Measurements from ENCODE around the gene ATP2C2. TPM values are rescaled to one million over a fixed set of nuclear protein-coding genes. Genes with fewer than 3 reads are reported as not detected.

ATP2C2 gene
- total and polyA plus RNA-seq, 8 donors: 1.1 to 141 (median 4.2) TPM; not detected in 2

DNA sequence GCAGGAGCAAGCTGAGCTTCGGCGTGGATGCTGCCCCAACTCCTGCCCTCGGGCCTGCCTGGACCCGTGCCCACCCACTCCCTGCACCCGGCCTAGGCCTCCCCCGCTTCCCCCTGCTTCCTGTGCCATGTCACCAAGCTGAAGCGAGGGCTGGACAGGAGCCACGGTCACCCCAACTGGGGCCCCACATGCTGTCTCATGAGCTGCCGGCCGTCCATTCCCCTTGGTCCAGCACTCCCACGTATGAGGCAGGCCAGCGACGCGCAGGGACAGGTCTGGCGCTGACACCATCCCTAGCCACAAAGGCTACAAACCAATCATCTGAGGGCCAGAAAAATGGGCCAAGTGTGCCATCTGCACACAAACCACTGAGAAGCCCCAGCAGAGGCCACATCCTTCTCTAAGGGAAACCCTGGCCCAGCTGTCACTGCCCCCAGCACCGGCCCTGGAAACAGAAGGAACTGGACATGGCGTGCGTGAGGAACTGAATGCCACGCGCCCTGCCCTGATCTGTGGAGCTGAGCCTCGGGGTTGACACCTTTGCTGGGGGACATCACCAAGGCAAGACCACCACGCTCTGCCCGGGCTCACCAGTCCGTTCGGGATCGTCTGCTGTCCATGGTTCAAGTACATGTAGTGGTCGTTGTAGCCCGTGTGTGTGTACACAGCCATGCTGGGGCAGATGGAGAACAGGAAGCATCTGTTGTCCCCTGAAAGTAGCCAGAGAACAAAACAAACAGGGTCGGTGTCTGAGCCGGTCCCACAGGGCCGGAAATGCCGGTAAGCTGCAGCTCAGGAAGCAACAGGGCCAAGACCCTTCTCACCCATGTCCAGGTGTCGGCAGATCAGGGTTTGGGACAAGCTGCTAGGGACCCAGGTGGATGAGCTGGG is 113.9 kb downstream of the ATP2C2 start:
- intact Hi-C loops (cut with DNase I; ENCODE audit: low total_unique reads): loop anchor here (5.0 kb wide), 1 partner anchor 205 kb away; no protein-coding TSS in a partner anchor
- TF ChIP-seq POLR2A (IDR thresholded peaks at IDR 0.05): no peak
- TF ChIP-seq, protein P1, sequence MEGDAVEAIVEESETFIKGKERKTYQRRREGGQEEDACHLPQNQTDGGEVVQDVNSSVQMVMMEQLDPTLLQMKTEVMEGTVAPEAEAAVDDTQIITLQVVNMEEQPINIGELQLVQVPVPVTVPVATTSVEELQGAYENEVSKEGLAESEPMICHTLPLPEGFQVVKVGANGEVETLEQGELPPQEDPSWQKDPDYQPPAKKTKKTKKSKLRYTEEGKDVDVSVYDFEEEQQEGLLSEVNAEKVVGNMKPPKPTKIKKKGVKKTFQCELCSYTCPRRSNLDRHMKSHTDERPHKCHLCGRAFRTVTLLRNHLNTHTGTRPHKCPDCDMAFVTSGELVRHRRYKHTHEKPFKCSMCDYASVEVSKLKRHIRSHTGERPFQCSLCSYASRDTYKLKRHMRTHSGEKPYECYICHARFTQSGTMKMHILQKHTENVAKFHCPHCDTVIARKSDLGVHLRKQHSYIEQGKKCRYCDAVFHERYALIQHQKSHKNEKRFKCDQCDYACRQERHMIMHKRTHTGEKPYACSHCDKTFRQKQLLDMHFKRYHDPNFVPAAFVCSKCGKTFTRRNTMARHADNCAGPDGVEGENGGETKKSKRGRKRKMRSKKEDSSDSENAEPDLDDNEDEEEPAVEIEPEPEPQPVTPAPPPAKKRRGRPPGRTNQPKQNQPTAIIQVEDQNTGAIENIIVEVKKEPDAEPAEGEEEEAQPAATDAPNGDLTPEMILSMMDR (IDR thresholded peaks at IDR 0.05): no peak
- no peak for TF ChIP-seq EP300 (IDR thresholded peaks at IDR 0.05)
- no peak for TF ChIP-seq POLR2AphosphoS5 (IDR thresholded peaks at IDR 0.05)
- no peak overlapping the region for H3K4me3 ChIP-seq
- H3K9me3 ChIP-seq: no peaks in the 10 kb centered on the region
- no peaks in the 10 kb centered on the region for H3K4me1 ChIP-seq
- no peak overlapping the region for H3K27ac ChIP-seq
- no peaks in the 10 kb centered on the region for H3K27me3 ChIP-seq
- 75 to 87% (median 85%) methylated on average over 25 to 33 of the region's 33 CpGs for WGBS, 5 donors
- DNase-seq: peak in 1 of 2 donors; percentile 21
- H3K36me3 ChIP-seq: peaks cover 25 to 90% (median 88%) of the 10 kb centered on the region in 4 donors

DNA sequence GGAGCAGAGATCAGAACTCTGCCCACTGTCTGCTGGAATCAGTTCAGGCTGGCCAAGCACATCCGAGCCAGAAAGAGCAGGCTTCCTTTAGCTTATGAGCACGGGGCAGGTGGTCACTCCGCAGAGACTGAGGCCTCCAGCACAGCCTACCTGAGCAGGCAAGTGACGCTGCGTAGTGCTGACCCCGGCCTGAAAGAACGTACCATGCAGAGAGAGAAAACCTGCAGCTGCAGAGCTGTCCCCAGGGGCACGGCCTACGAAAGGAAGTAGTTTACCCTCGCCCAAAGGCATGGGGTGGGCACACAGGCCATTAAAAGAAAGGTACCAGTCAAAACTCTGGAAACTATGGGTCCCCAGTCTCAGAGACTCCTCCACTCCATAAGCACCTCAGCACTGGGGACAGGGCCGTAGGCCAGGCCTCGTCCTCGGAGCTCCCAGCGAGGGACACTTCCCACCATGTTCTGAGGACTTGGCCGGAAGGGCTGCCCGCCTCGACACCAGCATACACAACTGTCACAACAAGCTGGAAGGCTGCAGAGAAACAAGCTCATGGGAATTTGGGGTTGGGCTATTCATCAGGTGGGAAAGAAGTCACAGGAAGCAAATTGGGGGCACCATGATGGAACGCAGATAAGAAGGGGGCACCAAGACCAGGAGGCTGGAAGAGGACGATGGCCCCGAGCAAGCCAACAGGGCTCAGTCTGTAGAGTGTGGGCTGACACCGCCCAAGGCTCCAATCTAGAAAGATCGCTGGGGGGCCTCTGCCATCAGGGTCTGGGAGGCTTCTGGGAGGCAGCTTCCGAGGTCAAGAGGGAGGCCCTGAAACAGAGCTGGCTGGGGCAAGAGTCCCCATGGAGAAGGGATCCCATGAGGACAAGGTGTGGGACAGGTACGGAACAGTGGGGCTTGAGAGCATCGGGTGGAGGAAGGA is 114.9 kb downstream of the ATP2C2 start:
- Histone ChIP-seq H3K36me3 (peaks cover 20 to 93% (median 89%) of the 10 kb centered on the region in 4 donors), H3K9me3 (no peaks in the 10 kb centered on the region), H3K4me3 (no peak overlapping the region), H3K27ac (no peak overlapping the region), H3K27me3 (no peaks in the 10 kb centered on the region), H3K4me1 (no peaks in the 10 kb centered on the region)
- intact Hi-C loops (cut with DNase I; ENCODE audit: low total_unique reads): loop anchor here (5.0 kb wide), 1 partner anchor 206 kb away; no protein-coding TSS in a partner anchor
- WGBS, 5 donors: 92 to 98% (median 94%) methylated on average over 25 of the region's 25 CpGs
- peak in 1 of 2 donors; percentile 18 for DNase-seq
- TF ChIP-seq, protein P1 (IDR thresholded peaks at IDR 0.05): no peak
- no peak for TF ChIP-seq EP300 (IDR thresholded peaks at IDR 0.05)
- no peak for TF ChIP-seq POLR2A (IDR thresholded peaks at IDR 0.05)
- TF ChIP-seq POLR2AphosphoS5 (IDR thresholded peaks at IDR 0.05): no peak

DNA sequence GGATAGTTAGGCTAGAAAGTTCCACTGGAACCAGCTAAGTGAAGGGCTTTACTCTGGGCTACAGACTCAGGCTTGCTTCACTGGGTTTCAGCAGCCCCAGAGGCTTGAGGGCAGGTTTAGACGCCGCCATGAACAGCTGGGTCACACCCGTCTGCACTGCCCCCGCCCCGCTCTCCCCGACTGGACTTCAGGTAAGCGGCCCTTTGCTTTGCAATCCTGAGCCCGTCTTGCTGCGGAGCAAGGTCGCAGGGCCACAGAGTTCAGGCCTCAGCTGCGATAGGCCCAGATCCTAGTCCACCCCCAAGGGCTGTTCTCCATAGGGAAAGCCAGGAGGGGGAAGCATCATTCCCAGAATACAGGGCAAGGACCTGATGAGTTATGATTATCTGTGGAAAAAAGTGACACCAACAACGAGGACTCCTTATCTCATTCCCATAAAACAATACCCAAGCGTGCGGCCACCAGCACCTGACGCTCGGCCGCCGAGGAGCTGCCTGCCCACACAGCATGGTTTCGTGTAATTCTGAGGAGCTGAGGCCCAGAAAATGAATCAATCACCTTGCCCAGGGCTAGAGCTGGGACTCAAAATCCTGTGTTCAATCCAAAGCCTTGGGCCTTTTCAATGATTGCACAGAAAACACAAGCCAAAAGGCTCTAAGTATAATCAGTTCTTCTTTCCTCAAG is 115.7 kb downstream of the ATP2C2 start:
- TF ChIP-seq POLR2A (IDR thresholded peaks at IDR 0.05): no peak
- TF ChIP-seq, protein P1 (IDR thresholded peaks at IDR 0.05): no peak
- no peak for TF ChIP-seq POLR2AphosphoS5 (IDR thresholded peaks at IDR 0.05)
- H3K27ac ChIP-seq: no peak overlapping the region
- no peaks in the 10 kb centered on the region for H3K9me3 ChIP-seq
- peaks cover 21 to 94% (median 89%) of the 10 kb centered on the region in 4 donors for H3K36me3 ChIP-seq
- WGBS, 5 donors: 87 to 93% (median 88%) methylated on average over 16 to 19 of the region's 19 CpGs
- no peaks in the 10 kb centered on the region for H3K4me1 ChIP-seq
- H3K27me3 ChIP-seq: no peaks in the 10 kb centered on the region
- intact Hi-C loops (cut with DNase I; ENCODE audit: low total_unique reads): loop anchor here (5.0 kb wide), 1 partner anchor 207 kb away; no protein-coding TSS in a partner anchor
- DNase-seq: peak in 1 of 2 donors; percentile 23
- H3K4me3 ChIP-seq: no peak overlapping the region
